GM21526 (cell line): ENCODE data around the gene ATP6V0E1.

Source experiments
- ATAC-seq: cut with Tn5 transposase; IDR thresholded peaks from one replicate; pipeline ENCODE4 v1.9.1; 2021; ENCODE audit warnings: moderate library complexity; ENCODE audit not compliant: unreplicated experiment, low FRiP score

The ATP6V0E1 gene

GRCh38 chr5:172983542-172984243, at the start of gene ATP6V0E1:
Gene ATP6V0E1 (plus strand): TSS chr5:172983771. CDS start chr5:172983861, 90 bp downstream.
- peak; percentile 83 for ATAC-seq

- no peak for ATAC-seq
Observed at GRCh38 chr5:172935096-172935495, 48.5 kb upstream of the ATP6V0E1 start.

GRCh38 chr5:172936401-172936800, 47.2 kb upstream of the ATP6V0E1 start:
- ATAC-seq, result no peak

GRCh38 chr5:172939071-172939470, 44.5 kb upstream of the ATP6V0E1 start:
- ATAC-seq, result no peak

- ATAC-seq, result no peak
Observed at GRCh38 chr5:172939611-172940267, 43.8 kb upstream of the ATP6V0E1 start.

- no peak for ATAC-seq
Observed at GRCh38 chr5:172940268-172941066, 43.1 kb upstream of the ATP6V0E1 start.

- ATAC-seq, result no peak
Observed at GRCh38 chr5:172941067-172941516, 42.5 kb upstream of the ATP6V0E1 start.

GRCh38 chr5:172942556-172942955, 41.0 kb upstream of the ATP6V0E1 start:
- ATAC-seq, result no peak

GRCh38 chr5:172943283-172943841, 40.2 kb upstream of the ATP6V0E1 start:
- ATAC-seq, result no peak

- no peak for ATAC-seq
Observed at GRCh38 chr5:172943906-172944305, 39.7 kb upstream of the ATP6V0E1 start.

GRCh38 chr5:172944741-172945140, 38.8 kb upstream of the ATP6V0E1 start:
- ATAC-seq, result no peak

GRCh38 chr5:172945151-172945550, 38.4 kb upstream of the ATP6V0E1 start:
- ATAC-seq, result no peak

GRCh38 chr5:172946146-172946545, 37.4 kb upstream of the ATP6V0E1 start:
- no peak for ATAC-seq

GRCh38 chr5:172949426-172949825, 34.1 kb upstream of the ATP6V0E1 start:
- ATAC-seq, result no peak

- no peak for ATAC-seq
Observed at GRCh38 chr5:172950176-172950965, 33.2 kb upstream of the ATP6V0E1 start.

- no peak for ATAC-seq
Observed at GRCh38 chr5:172951371-172952033, 32.1 kb upstream of the ATP6V0E1 start.

- ATAC-seq, result no peak
Observed at GRCh38 chr5:172952034-172952511, 31.5 kb upstream of the ATP6V0E1 start.

- ATAC-seq, result no peak
Observed at GRCh38 chr5:172953776-172954675, 29.5 kb upstream of the ATP6V0E1 start.
